Parathyroid adenoma (tissue), 2 donors: ENCODE data around the gene PRR30.
A peak's percentile ranks its signal among the peaks of the same experiment; 100 is the strongest.

ENCODE experiments used
- H2AFZ ChIP-seq: fragments of 300-600 bp; sonication (generic); one replicate; pipeline ENCODE4 v1.7.0; 2017; ENCODE audit warnings: antibody characterized with exemption, mild to moderate bottlenecking
- H3K27ac ChIP-seq: fragments of 300-600 bp; sonication (generic); one replicate; pipeline ENCODE4 v1.7.0; 2017
- H3K27me3 ChIP-seq: fragments of 300-600 bp; sonication (generic); one replicate; pipeline ENCODE4 v1.7.0; 2017; ENCODE audit warnings: low read length; ENCODE audit not compliant: control insufficient read depth, insufficient read depth
- H3K36me3 ChIP-seq: fragments of 300-600 bp; sonication (generic); one replicate; pipeline ENCODE4 v1.7.0; 2017; ENCODE audit warnings: low read length; ENCODE audit not compliant: control insufficient read depth, insufficient read depth
- H3K4me1 ChIP-seq: fragments of 300-600 bp; sonication (generic); one replicate; pipeline ENCODE4 v1.7.0; 2017; ENCODE audit warnings: control low read depth
- H3K4me2 ChIP-seq: fragments of 300-600 bp; sonication (generic); one replicate; pipeline ENCODE4 v1.7.0; 2017; ENCODE audit warnings: low read length
- H3K4me3 ChIP-seq: fragments of 300-600 bp; sonication (generic); one replicate; pipeline ENCODE4 v1.7.0; 2017; ENCODE audit warnings: low read depth, low read length
- H3K79me2 ChIP-seq: fragments of 300-600 bp; sonication (generic); one replicate; pipeline ENCODE4 v1.7.0; 2017; ENCODE audit warnings: control low read depth
- H3K9ac ChIP-seq: fragments of 300-600 bp; sonication (generic); one replicate; pipeline ENCODE4 v1.7.0; 2017; ENCODE audit warnings: mild to moderate bottlenecking
- H3K9me3 ChIP-seq: fragments of 300-600 bp; sonication (generic); one replicate; pipeline ENCODE4 v1.7.0; 2017; ENCODE audit warnings: low read length; ENCODE audit not compliant: control insufficient read depth
- TF ChIP-seq, protein P1 (sequence below): fragments of 300-600 bp; sonication (generic); IDR thresholded peaks from one replicate; pipeline ENCODE4 v1.7.0; 2017; ENCODE audit warnings: antibody characterized with exemption, mild to moderate bottlenecking
- donor health status: primary hyperparathyroidism.

The PRR30 gene

DNA sequence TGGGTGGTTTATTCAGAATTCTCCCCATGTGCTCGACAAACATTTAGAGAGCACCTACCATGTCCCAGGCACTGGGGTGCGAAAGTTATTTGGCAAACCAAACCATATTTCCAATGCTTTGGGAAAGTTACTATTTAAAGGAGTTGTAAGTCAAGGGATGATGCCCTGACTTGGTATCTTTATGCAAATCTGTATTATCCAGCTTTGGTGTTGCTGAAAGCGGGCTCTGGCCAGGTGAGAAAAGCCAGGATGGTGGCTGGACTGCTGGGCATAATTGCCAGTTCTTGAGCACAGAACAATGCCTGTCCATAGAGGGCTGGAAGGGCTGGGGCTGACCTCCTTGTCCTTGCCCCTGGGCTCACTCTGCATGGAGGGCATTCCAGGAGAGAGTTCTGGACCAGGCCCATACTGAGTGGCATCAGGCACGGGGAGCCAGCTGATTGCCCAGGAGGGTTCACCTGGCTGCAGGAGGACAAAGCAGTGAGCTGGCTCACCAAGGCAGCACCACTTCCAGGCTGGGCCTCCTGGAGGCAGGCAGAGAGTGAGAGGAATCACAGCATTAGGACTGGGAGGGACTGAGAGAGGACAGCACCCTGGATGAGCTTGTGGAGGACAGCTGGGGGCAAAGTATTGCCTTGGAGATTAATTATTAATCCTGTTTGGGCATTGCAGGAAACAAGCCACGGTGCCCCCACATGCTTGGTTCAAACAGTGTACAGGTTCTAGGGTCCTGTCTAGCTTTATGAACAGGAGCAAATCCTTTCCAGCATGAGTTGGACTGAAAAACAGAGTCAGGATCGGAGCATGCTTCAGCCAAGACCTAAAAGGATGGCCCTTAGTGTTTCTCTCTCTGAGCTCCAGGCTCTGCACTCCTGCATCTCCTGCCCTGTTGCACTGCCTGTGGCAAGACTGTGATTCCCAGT lies 45.5 kb downstream of the PRR30 start:
- TF ChIP-seq, protein P1, sequence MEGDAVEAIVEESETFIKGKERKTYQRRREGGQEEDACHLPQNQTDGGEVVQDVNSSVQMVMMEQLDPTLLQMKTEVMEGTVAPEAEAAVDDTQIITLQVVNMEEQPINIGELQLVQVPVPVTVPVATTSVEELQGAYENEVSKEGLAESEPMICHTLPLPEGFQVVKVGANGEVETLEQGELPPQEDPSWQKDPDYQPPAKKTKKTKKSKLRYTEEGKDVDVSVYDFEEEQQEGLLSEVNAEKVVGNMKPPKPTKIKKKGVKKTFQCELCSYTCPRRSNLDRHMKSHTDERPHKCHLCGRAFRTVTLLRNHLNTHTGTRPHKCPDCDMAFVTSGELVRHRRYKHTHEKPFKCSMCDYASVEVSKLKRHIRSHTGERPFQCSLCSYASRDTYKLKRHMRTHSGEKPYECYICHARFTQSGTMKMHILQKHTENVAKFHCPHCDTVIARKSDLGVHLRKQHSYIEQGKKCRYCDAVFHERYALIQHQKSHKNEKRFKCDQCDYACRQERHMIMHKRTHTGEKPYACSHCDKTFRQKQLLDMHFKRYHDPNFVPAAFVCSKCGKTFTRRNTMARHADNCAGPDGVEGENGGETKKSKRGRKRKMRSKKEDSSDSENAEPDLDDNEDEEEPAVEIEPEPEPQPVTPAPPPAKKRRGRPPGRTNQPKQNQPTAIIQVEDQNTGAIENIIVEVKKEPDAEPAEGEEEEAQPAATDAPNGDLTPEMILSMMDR: no peak
- peaks cover 27% of the 10 kb centered on the region for H3K4me1 ChIP-seq
- H3K27me3 ChIP-seq: no peaks in the 10 kb centered on the region
- no peak overlapping the region for H3K9ac ChIP-seq
- no peak overlapping the region for H3K4me3 ChIP-seq
- H3K9me3 ChIP-seq: no peaks in the 10 kb centered on the region
- peak overlapping the region; percentile 86 for H2AFZ ChIP-seq
- no peak overlapping the region for H3K4me2 ChIP-seq
- peak overlapping the region; percentile 8 for H3K27ac ChIP-seq
- no peaks in the 10 kb centered on the region for H3K36me3 ChIP-seq
- H3K79me2 ChIP-seq: no peaks in the 10 kb centered on the region

DNA sequence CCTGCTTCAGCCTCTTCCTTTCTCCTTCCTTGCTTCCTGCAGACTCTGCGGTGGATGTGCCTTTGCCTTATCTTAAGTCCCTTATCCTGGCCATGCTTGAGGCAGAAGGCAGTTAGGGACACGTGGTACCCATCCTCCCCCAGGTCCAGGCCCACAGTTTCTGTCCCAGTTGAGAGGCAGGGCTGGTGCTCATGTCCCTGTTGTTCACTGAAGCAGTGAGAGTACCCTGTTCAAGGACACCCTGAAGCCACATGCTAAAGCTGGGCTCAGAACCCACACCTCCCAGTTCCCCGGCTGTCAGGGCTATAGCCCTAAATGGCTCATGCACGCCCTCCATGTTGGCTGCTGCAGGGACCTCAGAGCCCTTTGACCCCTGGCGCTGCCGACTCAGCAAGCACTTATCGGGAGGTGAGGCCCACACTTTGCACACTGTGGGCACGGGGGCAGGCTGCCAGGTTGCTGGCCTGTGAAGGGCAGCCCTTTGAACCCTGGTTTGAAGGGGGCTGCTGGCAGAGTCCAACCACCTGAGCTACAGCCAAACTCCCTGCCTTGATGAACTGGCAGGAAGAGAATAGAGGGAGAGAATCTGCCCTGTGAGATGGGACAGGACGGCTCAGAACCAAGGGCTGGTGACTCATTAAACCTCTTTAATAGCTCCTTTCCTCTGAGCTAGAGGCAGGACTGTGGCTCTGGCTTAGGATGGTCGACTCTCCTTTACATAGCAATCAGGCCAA lies 46.3 kb downstream of the PRR30 start:
- Histone ChIP-seq H3K36me3 (no peaks in the 10 kb centered on the region), H3K4me1 (peaks cover 27% of the 10 kb centered on the region), H3K79me2 (no peaks in the 10 kb centered on the region), H2AFZ (peak overlapping the region; percentile 86), H3K4me3 (no peak overlapping the region), H3K27me3 (no peaks in the 10 kb centered on the region), H3K9ac (no peak overlapping the region), H3K9me3 (no peaks in the 10 kb centered on the region), H3K4me2 (no peak overlapping the region), H3K27ac (peak overlapping the region; percentile 8)
- TF ChIP-seq, protein P1: no peak

DNA sequence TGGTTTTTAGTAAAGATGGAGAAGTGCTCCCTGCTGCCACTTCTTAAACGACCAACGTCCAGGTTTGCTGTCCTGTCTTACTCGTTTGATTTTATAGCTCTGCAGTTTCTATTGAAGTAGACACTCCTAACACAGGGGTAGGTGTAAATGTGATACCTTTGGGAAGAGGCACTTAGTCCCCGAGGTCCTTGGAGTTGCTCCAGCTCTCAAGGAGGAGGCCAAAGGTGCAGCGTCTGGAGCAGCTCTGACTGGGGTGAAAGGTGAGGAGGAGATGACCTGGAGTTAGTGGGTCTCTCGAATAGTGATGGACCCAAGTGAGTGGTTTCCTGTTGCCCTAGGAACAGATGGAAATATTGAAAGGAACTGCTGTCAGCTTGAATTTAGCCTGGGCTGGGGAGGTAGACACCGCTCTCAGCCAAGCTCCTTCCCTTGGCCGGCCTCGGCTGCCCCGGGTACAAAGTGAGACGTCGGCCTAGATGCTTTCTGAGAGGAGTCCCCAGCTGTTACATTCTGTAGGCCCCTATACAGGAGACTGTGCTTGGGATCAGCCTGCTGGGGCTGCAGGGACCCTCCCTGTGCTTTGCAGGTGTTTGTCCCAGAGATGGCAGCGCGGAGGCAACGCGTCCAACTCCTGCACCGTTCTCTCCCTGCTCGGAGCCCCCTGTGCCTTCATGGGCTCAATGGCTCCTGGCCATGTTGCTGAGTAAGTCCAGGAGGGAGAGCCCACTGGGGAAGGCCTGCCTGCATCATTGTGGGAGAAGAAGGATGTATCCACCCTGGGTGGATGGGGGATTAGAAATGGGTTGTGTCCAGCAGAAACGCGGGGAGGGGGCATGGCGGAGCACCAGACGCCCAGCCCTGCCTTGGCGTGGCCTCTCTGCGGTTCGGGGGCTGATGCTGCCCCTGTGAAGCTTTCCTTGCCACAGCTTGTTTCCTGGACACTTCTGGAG lies 47.2 kb downstream of the PRR30 start:
- Histone ChIP-seq H2AFZ (peak overlapping the region; percentile 86), H3K27me3 (no peaks in the 10 kb centered on the region), H3K4me1 (peaks cover 31% of the 10 kb centered on the region), H3K79me2 (no peaks in the 10 kb centered on the region), H3K4me2 (no peak overlapping the region), H3K9me3 (no peaks in the 10 kb centered on the region), H3K4me3 (no peak overlapping the region), H3K9ac (no peak overlapping the region), H3K36me3 (no peaks in the 10 kb centered on the region), H3K27ac (no peak overlapping the region)
- TF ChIP-seq, protein P1: no peak

DNA sequence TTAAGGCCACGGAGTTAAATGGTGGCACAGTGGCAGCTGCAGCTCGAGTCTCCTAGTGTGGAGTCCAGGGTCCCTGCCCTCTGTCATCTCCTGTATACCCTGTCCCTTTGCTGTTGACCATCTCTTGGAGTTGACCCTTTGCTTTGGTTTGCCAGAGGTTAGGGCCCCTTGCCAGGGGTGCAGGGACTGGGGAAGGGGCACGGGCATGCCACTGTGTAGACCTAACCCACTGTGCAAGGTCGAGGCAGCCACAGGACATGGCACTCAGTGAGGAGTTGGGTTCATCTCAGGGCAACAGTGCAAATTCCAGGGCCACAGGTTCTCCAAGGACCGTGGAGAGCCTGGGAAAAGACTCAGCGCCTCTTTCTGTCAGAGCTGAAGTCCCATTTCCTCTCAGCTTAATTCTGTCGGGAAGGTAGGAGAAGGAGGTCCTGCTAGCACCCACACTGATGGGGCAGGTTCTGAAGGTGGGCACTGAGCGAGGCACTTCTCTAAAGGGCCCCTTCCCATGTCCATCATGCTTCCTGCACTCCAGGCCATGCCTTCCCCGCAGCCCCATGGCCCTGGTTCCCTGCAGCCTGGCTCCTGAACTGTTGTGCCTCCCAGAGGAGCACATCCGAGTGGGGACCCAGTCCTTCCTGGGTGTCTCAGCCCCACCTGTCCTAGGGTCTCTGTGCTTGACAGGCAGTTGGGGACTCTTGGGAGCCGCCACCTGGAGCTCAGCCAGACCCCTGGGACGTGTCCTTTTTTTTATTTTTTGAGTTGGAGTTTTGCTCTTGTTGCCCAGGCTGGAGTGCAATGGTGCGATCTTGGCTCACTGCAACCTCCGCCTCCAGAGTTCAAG lies 49.9 kb downstream of the PRR30 start:
- no peaks in the 10 kb centered on the region for H3K79me2 ChIP-seq
- H3K36me3 ChIP-seq: no peaks in the 10 kb centered on the region
- H3K9me3 ChIP-seq: no peaks in the 10 kb centered on the region
- H3K4me3 ChIP-seq: no peak overlapping the region
- H3K9ac ChIP-seq: no peak overlapping the region
- no peak overlapping the region for H2AFZ ChIP-seq
- H3K4me2 ChIP-seq: no peak overlapping the region
- no peaks in the 10 kb centered on the region for H3K27me3 ChIP-seq
- peaks cover 30% of the 10 kb centered on the region for H3K4me1 ChIP-seq
- no peak overlapping the region for H3K27ac ChIP-seq
- TF ChIP-seq, protein P1: no peak
